D721Med (cell line): ENCODE results near the gene DBI.
"Not testable (repeated sequence)": the region's sequence is repeated elsewhere in the genome, so short reads cannot be mapped to it uniquely, and the experiment has no call there.

Experiments used
- DNase-seq: peaks from one replicate; pipeline ENCODE4 v3.0.0; 2011; ENCODE audit warnings: low spot score; ENCODE audit not compliant: insufficient read length
- FAIRE-seq: peaks from 2 replicates; lab custom pipeline; 2011; peaks lifted over from hg19 to GRCh38; lab: Jason Lieb, UNC
- CTCF ChIP-seq: IDR thresholded peaks from 2 replicates; pipeline ENCODE4 v1.5.1; 2012; ENCODE audit warnings: mild to moderate bottlenecking, control low read depth; ENCODE audit not compliant: insufficient read depth; ENCODE audit errors: missing control alignments

DBI gene

GRCh38 chr2:119372778-119373568 is 6.2 kb downstream of the DBI start:
- DNase-seq (no peak), FAIRE-seq (no peak)
- no peak for TF ChIP-seq CTCF

- not testable (repeated sequence) for DNase-seq, FAIRE-seq
Observed at GRCh38 chr2:119373907-119374745, 7.3 kb downstream of the DBI start.

- not testable (repeated sequence) for DNase-seq, FAIRE-seq
Observed at GRCh38 chr2:119376406-119376805, 9.6 kb downstream of the DBI start.

GRCh38 chr2:119376810-119377209 is 10.0 kb downstream of the DBI start:
- TF ChIP-seq CTCF: no peak
- FAIRE-seq (no peak), DNase-seq (no peak)

GRCh38 chr2:119377294-119377992 is 10.7 kb downstream of the DBI start:
- FAIRE-seq (no peak), DNase-seq (no peak)
- TF ChIP-seq CTCF: no peak

GRCh38 chr2:119377993-119378345 is 11.2 kb downstream of the DBI start:
- no peak for DNase-seq
- FAIRE-seq: no peak
- no peak for TF ChIP-seq CTCF

- FAIRE-seq (no peak), DNase-seq (no peak)
- no peak for TF ChIP-seq CTCF
Observed at GRCh38 chr2:119378566-119378965, 11.8 kb downstream of the DBI start.
